ENCODE measurements around the gene PDE4D. TPM values are rescaled to one million over a fixed set of nuclear protein-coding genes. Genes with fewer than 3 reads are reported as not detected.

The PDE4D gene
- total RNA-seq, 2 experiments from 2014 or later: 0.50 to 0.51 TPM

GRCh38 chr5:59769832-59770231 lies 123.7 kb downstream of the PDE4D start:
- DNase-seq (ENCODE audit: low spot score): no peak
- H2AFZ ChIP-seq (ENCODE audit: low read length): no peak overlapping the region
- H3K79me2 ChIP-seq (ENCODE audit: insufficient read depth, low read depth, low read length): no peaks in the 10 kb centered on the region
- TF ChIP-seq EZH2phosphoT487 (IDR thresholded peaks at IDR 0.05; ENCODE audit: borderline replicate concordance, low read depth, low read length) (no peak), CTCF (conservative IDR thresholded peaks at IDR 0.05; ENCODE audit: low read length) (no peak)
- no peaks in the 10 kb centered on the region for H4K20me1 ChIP-seq (ENCODE audit: insufficient read depth, low read length)
- H3K4me1 ChIP-seq (ENCODE audit: insufficient read depth, low read length, poor library complexity, severe bottlenecking): no peaks in the 10 kb centered on the region
- ChIA-PET POLR2A (interaction anchor here (0.5 to 1.3 kb wide), 2 partner anchors 8 to 416 kb away, joined by 3 to 4 read pairs; no protein-coding TSS in a partner anchor), CTCF (ENCODE audit: unreplicated experiment) (no interaction called here)
- BruUV-seq (replicated peaks): no TSS peak
- H3K9me3 ChIP-seq (ENCODE audit: low read length): no peaks in the 10 kb centered on the region
- no peak overlapping the region for H3K27ac ChIP-seq (ENCODE audit: low read depth, low read length, poor library complexity, severe bottlenecking)
- no peak overlapping the region for H3K4me3 ChIP-seq (ENCODE audit: low read depth, low read length, poor library complexity, severe bottlenecking)
- H3K36me3 ChIP-seq (ENCODE audit: insufficient read depth, low read length): no peaks in the 10 kb centered on the region
- H3K4me2 ChIP-seq (ENCODE audit: low read length): no peak overlapping the region
- H3K9me2 ChIP-seq (ENCODE audit: insufficient read depth, low read length): no peaks in the 10 kb centered on the region; the same call in 1 of the 2 replicates
- intact Hi-C loops (cut with micrococcal nuclease; ENCODE audit: unreplicated experiment): no loop called here

GRCh38 chr5:59769041-59769360 lies 124.5 kb downstream of the PDE4D start:
- Histone ChIP-seq H3K36me3 (ENCODE audit: insufficient read depth, low read length) (no peaks in the 10 kb centered on the region), H3K4me3 (ENCODE audit: low read depth, low read length, poor library complexity, severe bottlenecking) (no peak overlapping the region), H3K9me3 (ENCODE audit: low read length) (no peaks in the 10 kb centered on the region), H3K79me2 (ENCODE audit: insufficient read depth, low read depth, low read length) (no peaks in the 10 kb centered on the region), H2AFZ (ENCODE audit: low read length) (no peak overlapping the region), H3K4me2 (ENCODE audit: low read length) (no peak overlapping the region), H3K27ac (ENCODE audit: low read depth, low read length, poor library complexity, severe bottlenecking) (no peak overlapping the region), H3K4me1 (ENCODE audit: insufficient read depth, low read length, poor library complexity, severe bottlenecking) (peaks cover 4% of the 10 kb centered on the region), H3K9me2 (ENCODE audit: insufficient read depth, low read length) (no peaks in the 10 kb centered on the region; the same call in 1 of the 2 replicates), H4K20me1 (ENCODE audit: insufficient read depth, low read length) (no peaks in the 10 kb centered on the region)
- no TSS peak for BruUV-seq (replicated peaks)
- DNase-seq (ENCODE audit: low spot score): no peak
- CTCF ChIA-PET (ENCODE audit: unreplicated experiment): no interaction called here
- TF ChIP-seq EZH2phosphoT487 (IDR thresholded peaks at IDR 0.05; ENCODE audit: borderline replicate concordance, low read depth, low read length) (no peak), CTCF (conservative IDR thresholded peaks at IDR 0.05; ENCODE audit: low read length) (no peak)
- POLR2A ChIA-PET: interaction anchor here (0.6 to 1.3 kb wide), 2 partner anchors 8 to 16 kb away, joined by 3 to 4 read pairs; no protein-coding TSS in a partner anchor
- intact Hi-C loops (cut with micrococcal nuclease; ENCODE audit: unreplicated experiment): no loop called here

GRCh38 chr5:59768152-59769040 lies 125.1 kb downstream of the PDE4D start:
- DNase-seq (ENCODE audit: low spot score): no peak
- Histone ChIP-seq H2AFZ (ENCODE audit: low read length) (no peak overlapping the region), H3K4me2 (ENCODE audit: low read length) (no peak overlapping the region), H3K27ac (ENCODE audit: low read depth, low read length, poor library complexity, severe bottlenecking) (no peak overlapping the region), H4K20me1 (ENCODE audit: insufficient read depth, low read length) (no peaks in the 10 kb centered on the region), H3K9me3 (ENCODE audit: low read length) (no peaks in the 10 kb centered on the region), H3K9me2 (ENCODE audit: insufficient read depth, low read length) (no peaks in the 10 kb centered on the region), H3K79me2 (ENCODE audit: insufficient read depth, low read depth, low read length) (no peaks in the 10 kb centered on the region), H3K36me3 (ENCODE audit: insufficient read depth, low read length) (no peaks in the 10 kb centered on the region), H3K4me1 (ENCODE audit: insufficient read depth, low read length, poor library complexity, severe bottlenecking) (peaks cover 8% of the 10 kb centered on the region), H3K4me3 (ENCODE audit: low read depth, low read length, poor library complexity, severe bottlenecking) (no peak overlapping the region)
- ChIA-PET POLR2A (no interaction called here), CTCF (ENCODE audit: unreplicated experiment) (no interaction called here)
- TF ChIP-seq EZH2phosphoT487 (IDR thresholded peaks at IDR 0.05; ENCODE audit: borderline replicate concordance, low read depth, low read length) (no peak), CTCF (conservative IDR thresholded peaks at IDR 0.05; ENCODE audit: low read length) (no peak)
- no TSS peak for BruUV-seq (replicated peaks)
- intact Hi-C loops (cut with micrococcal nuclease; ENCODE audit: unreplicated experiment): no loop called here
